Endothelial cell of umbilical vein (primary cell): ENCODE data around the gene GPR34. TPM values are rescaled to one million over a fixed set of nuclear protein-coding genes. Genes with fewer than 3 reads are reported as not detected.

Experiments used
- BruUV-seq: library from RNA; stranded (reverse); fragments of 400-500 nt; replicated peaks from 2 replicates; lab custom pipeline; 2021; lab: Mats Ljungman, UMichigan
- CTCF ChIA-PET: fragments of 300-600, 350-600 bp; sonication (Branson Sonifier 250); formaldehyde crosslinking; loops from one replicate; lab custom pipeline; 2021; ENCODE audit warnings: antibody characterized with exemption, inconsistent platforms; lab: Charles Lee
- POLR2A ChIA-PET: fragments of 300-600, 350-600 bp; sonication (Branson Sonifier 250); formaldehyde crosslinking; loops from one replicate; lab custom pipeline; 2021; ENCODE audit warnings: antibody characterized with exemption, inconsistent platforms; lab: Charles Lee
- DNase-seq: peaks from one replicate; pipeline ENCODE4 v3.0.0-alpha.2; 2011; ENCODE audit warnings: low read depth, low spot score
- FAIRE-seq: peaks from 2 replicates; lab custom pipeline; 2011; peaks lifted over from hg19 to GRCh38; lab: Jason Lieb, UNC
- H2AFZ ChIP-seq: 2 replicates; pipeline ENCODE4 v1.6.0; 2012; ENCODE audit warnings: low read depth, low read length, control low read depth, inconsistent platforms
- H3K27ac ChIP-seq: 2 replicates; pipeline ENCODE4 v1.5.1; 2011; ENCODE audit warnings: low read depth, mild to moderate bottlenecking, control low read depth, low read length, moderate library complexity; ENCODE audit not compliant: insufficient read depth
- H3K27me3 ChIP-seq, 2 experiments: 2 replicates each; pipeline versions ENCODE4 v1.6.0 to v1.6.1; 2011; ENCODE audit warnings: low read length in 2 of 2, mixed read lengths in 1 of 2; ENCODE audit not compliant: control insufficient read depth in 2 of 2, insufficient read depth in 2 of 2
- H3K36me3 ChIP-seq, 2 experiments: 2 replicates in 1 of 2; 3 replicates in 1 of 2; pipeline ENCODE4 v1.5.1; 2011; ENCODE audit warnings: low read length in 2 of 2, mild to moderate bottlenecking in 1 of 2, moderate library complexity in 1 of 2; ENCODE audit not compliant: control insufficient read depth in 2 of 2, insufficient read depth in 2 of 2; ENCODE audit errors: extremely low read depth in 1 of 2
- H3K4me1 ChIP-seq: 3 replicates; pipeline ENCODE4 v1.5.1; 2011; ENCODE audit warnings: mild to moderate bottlenecking, low read length; ENCODE audit not compliant: control insufficient read depth, insufficient read depth; ENCODE audit errors: extremely low read depth
- H3K4me2 ChIP-seq: 2 replicates; pipeline ENCODE4 v1.6.1; 2011; ENCODE audit warnings: low read length, control low read depth, mixed read lengths; ENCODE audit not compliant: insufficient read depth
- H3K4me3 ChIP-seq, 3 experiments: fragments of 200-600 bp in 1 of 3; sonication (generic), shearing (Covaris generic) in 1 of 3; replicated peaks in 1 of 3; 2 replicates each; pipeline ENCODE4 v1.5.1; 2011 to 2016; ENCODE audit warnings: control low read depth in 3 of 3, low read length in 3 of 3, mild to moderate bottlenecking in 2 of 3, inconsistent platforms in 1 of 3, low read depth in 1 of 3, moderate library complexity in 1 of 3; ENCODE audit not compliant: insufficient read depth in 1 of 3
- H3K79me2 ChIP-seq: 2 replicates; pipeline ENCODE4 v1.6.0; 2012; ENCODE audit warnings: low read length, inconsistent platforms; ENCODE audit not compliant: control insufficient read depth, insufficient read depth
- H3K9ac ChIP-seq: replicated peaks from 2 replicates; pipeline ENCODE3; 2011; ENCODE audit warnings: low read length, control low read depth; ENCODE audit not compliant: insufficient read depth; ENCODE audit errors: extremely low read depth
- H3K9me1 ChIP-seq: replicated peaks from 3 replicates; pipeline ENCODE4 v1.6.0; 2011; ENCODE audit warnings: mild to moderate bottlenecking, low read length; ENCODE audit not compliant: control insufficient read depth, insufficient read depth; ENCODE audit errors: extremely low read depth
- H3K9me3 ChIP-seq: replicated peaks from 2 replicates; pipeline ENCODE4 v1.5.1; 2012; ENCODE audit warnings: low read length, inconsistent platforms; ENCODE audit not compliant: control insufficient read depth, insufficient read depth
- H4K20me1 ChIP-seq: replicated peaks from 2 replicates; pipeline ENCODE3; 2011; ENCODE audit warnings: mild to moderate bottlenecking, low read length; ENCODE audit not compliant: control insufficient read depth, insufficient read depth; ENCODE audit errors: extremely low read depth
- EZH2 ChIP-seq: IDR thresholded peaks from 2 replicates; pipeline ENCODE4 v1.6.1; 2012; ENCODE audit warnings: borderline replicate concordance, low read depth, mild to moderate bottlenecking, moderate library complexity, low read length, inconsistent platforms; ENCODE audit not compliant: severe bottlenecking
- FOS ChIP-seq: IDR thresholded peaks from 2 replicates; pipeline ENCODE4 v1.6.1; 2011; ENCODE audit warnings: mild to moderate bottlenecking, low read length, moderate library complexity, borderline replicate concordance; ENCODE audit not compliant: insufficient read depth
- GATA2 ChIP-seq: IDR thresholded peaks from 2 replicates; pipeline ENCODE4 v1.7.0; 2011; ENCODE audit warnings: low read depth, mild to moderate bottlenecking, moderate library complexity, mixed read lengths, low read length; ENCODE audit not compliant: insufficient read length, insufficient read depth
- JUN ChIP-seq: IDR thresholded peaks from 2 replicates; pipeline ENCODE4 v1.6.1; 2011; ENCODE audit warnings: borderline replicate concordance, low read depth; ENCODE audit not compliant: insufficient read length, insufficient read depth
- MYC ChIP-seq: IDR thresholded peaks from one replicate; pipeline ENCODE4 v1.6.1; 2011; ENCODE audit warnings: mild to moderate bottlenecking, low read depth, low read length
- POLR2A ChIP-seq: IDR thresholded peaks from 2 replicates; pipeline ENCODE4 v1.6.1; 2012; ENCODE audit warnings: low read depth, mild to moderate bottlenecking, control low read depth, low read length
- POLR2AphosphoS5 ChIP-seq: IDR thresholded peaks from 2 replicates; pipeline ENCODE4 v1.6.1; 2012; ENCODE audit warnings: low read depth, mild to moderate bottlenecking, control low read depth, low read length, moderate library complexity; ENCODE audit not compliant: insufficient read depth
- dilution Hi-C: fragments of 300-500 bp; cut with MboI; formaldehyde crosslinking; loops from one replicate; pipeline ENCODE4 v1.15.0; 2019; ENCODE audit warnings: low sequenced_read_pairs; ENCODE audit not compliant: extremely low pct_ligation_motif_present
- intact Hi-C: fragments of 100-400 bp; cut with micrococcal nuclease; formaldehyde crosslinking; loops from one replicate; pipeline ENCODE4 v1.10.0; 2022
- polyA plus RNA-seq, 4 experiments: library from polyadenylated mRNA; depleted of rRNA in 3 of 4; stranded (reverse) in 3 of 4; unstranded in 1 of 4; fragments of >200 nt; gene quantifications; 2 replicates each; pipeline versions ENCODE4 v1.2.1 to v1.2.3, GENCODE V29; 2011 to 2012; ENCODE audit warnings: missing spikeins in 1 of 4
- total RNA-seq: library from RNA; stranded (reverse); gene quantifications from 2 replicates; pipeline ENCODE4 v1.2.3, GENCODE V29; 2021
- TF ChIP-seq, protein P1 (sequence below), 2 donors: IDR thresholded peaks; 1 replicate in 1 of 2; 2 replicates in 1 of 2; pipeline ENCODE4 v1.5.1; 2011; ENCODE audit warnings: low read length in 2 of 2, mild to moderate bottlenecking in 2 of 2, moderate library complexity in 2 of 2, control low read depth in 1 of 2, inconsistent platforms in 1 of 2, low read depth in 1 of 2; ENCODE audit not compliant: insufficient read depth in 1 of 2; ENCODE audit errors: extremely low read depth in 1 of 2
- TF ChIP-seq, protein P2 (sequence below): IDR thresholded peaks from 2 replicates; pipeline ENCODE4 v1.6.1; 2011; ENCODE audit not compliant: insufficient read depth, insufficient read length

The GPR34 gene
- total and polyA plus RNA-seq, 2 donors (not counting 3 experiments of a cell fraction or from before 2014, with no cell fraction given) = not detected

DNA sequence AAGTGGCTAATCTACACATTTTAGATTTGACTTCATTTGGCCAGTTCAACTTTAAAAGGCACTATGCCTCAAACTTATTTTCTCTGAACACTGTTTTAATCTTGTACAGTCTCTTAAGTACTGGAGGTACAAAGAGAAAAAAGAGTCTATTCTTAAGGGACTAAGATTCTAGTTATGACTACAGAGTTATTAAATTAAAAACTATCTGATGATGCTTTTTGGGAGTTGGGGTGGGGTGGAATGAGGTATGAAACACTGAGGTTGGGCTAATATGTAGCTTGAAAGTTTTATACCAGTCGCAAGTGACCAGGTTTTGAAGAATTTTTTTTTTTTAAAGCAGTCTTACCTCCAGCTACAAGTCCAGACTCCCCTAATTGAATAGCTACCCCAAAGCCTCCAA is 17.7 kb upstream of the GPR34 start:
- H3K9me3 ChIP-seq = no peaks in the 10 kb centered on the region
- no peaks in the 10 kb centered on the region for H3K27me3 ChIP-seq
- no peak for DNase-seq
- no peak overlapping the region for H2AFZ ChIP-seq
- ChIA-PET CTCF (no interaction called here), POLR2A (no interaction called here)
- no peak overlapping the region for H3K4me3 ChIP-seq
- no peak for FAIRE-seq
- no peaks in the 10 kb centered on the region for H3K4me1 ChIP-seq
- no peaks in the 10 kb centered on the region for H3K9me1 ChIP-seq
- H3K79me2 ChIP-seq = no peaks in the 10 kb centered on the region
- intact Hi-C loops (no loop called here), dilution Hi-C loops (no loop called here)
- no peaks in the 10 kb centered on the region for H3K36me3 ChIP-seq
- no peak overlapping the region for H3K4me2 ChIP-seq
- no peaks in the 10 kb centered on the region for H4K20me1 ChIP-seq
- no TSS peak for BruUV-seq
- TF ChIP-seq MYC (no peak), POLR2A (no peak), EZH2 (no peak)
- TF ChIP-seq, protein P1, sequence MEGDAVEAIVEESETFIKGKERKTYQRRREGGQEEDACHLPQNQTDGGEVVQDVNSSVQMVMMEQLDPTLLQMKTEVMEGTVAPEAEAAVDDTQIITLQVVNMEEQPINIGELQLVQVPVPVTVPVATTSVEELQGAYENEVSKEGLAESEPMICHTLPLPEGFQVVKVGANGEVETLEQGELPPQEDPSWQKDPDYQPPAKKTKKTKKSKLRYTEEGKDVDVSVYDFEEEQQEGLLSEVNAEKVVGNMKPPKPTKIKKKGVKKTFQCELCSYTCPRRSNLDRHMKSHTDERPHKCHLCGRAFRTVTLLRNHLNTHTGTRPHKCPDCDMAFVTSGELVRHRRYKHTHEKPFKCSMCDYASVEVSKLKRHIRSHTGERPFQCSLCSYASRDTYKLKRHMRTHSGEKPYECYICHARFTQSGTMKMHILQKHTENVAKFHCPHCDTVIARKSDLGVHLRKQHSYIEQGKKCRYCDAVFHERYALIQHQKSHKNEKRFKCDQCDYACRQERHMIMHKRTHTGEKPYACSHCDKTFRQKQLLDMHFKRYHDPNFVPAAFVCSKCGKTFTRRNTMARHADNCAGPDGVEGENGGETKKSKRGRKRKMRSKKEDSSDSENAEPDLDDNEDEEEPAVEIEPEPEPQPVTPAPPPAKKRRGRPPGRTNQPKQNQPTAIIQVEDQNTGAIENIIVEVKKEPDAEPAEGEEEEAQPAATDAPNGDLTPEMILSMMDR (IDR thresholded peaks at IDR 0.05; ENCODE audit: extremely low read depth in 1 of 2, insufficient read depth in 1 of 2, low read depth in 1 of 2, low read length in 2 of 2) = no peak
- no peak overlapping the region for H3K9ac ChIP-seq
- H3K27ac ChIP-seq = no peak overlapping the region

DNA sequence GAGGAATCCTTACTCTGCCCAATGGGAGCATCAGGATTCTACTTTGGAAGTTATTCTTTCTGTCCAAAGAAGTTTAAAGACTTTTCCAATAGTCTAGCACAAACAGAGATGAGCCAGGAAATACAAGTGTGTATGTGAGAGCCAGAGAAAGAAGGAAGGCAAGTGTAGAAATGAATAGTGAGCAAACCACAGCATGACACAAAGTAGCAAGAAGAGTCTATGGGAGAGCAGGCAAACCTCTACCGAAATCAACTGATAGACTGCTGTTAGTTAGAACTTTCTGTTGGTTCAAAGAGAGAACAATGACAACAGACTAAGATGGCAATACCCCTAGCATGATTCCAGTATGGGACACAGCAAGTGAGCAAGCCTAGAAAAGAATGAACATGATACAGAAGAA is 16.1 kb upstream of the GPR34 start:
- Histone ChIP-seq H3K9me3 (no peaks in the 10 kb centered on the region), H3K27me3 (no peaks in the 10 kb centered on the region), H3K4me3 (no peak overlapping the region), H3K36me3 (no peaks in the 10 kb centered on the region), H3K79me2 (no peaks in the 10 kb centered on the region), H3K9me1 (no peaks in the 10 kb centered on the region), H3K4me2 (no peak overlapping the region), H3K4me1 (no peaks in the 10 kb centered on the region), H3K27ac (no peak overlapping the region), H2AFZ (no peak overlapping the region), H3K9ac (no peak overlapping the region), H4K20me1 (no peaks in the 10 kb centered on the region)
- TF ChIP-seq, protein P1 (IDR thresholded peaks at IDR 0.05; ENCODE audit: extremely low read depth in 1 of 2, insufficient read depth in 1 of 2, low read depth in 1 of 2, low read length in 2 of 2) = no peak
- TF ChIP-seq POLR2AphosphoS5 (no peak), POLR2A (no peak), MYC (no peak), EZH2 (no peak), JUN (no peak), GATA2 (no peak), FOS (no peak)
- TF ChIP-seq, protein P2, sequence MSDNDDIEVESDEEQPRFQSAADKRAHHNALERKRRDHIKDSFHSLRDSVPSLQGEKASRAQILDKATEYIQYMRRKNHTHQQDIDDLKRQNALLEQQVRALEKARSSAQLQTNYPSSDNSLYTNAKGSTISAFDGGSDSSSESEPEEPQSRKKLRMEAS = no peak
- dilution Hi-C loops = no loop called here
- ChIA-PET POLR2A (no interaction called here), CTCF (no interaction called here)
- intact Hi-C loops = no loop called here
- no TSS peak for BruUV-seq
- DNase-seq (no peak), FAIRE-seq (no peak)
